Karpas-422 (cell line): Measurements from ENCODE around the gene GLYATL1. TPM values are rescaled to one million over a fixed set of nuclear protein-coding genes. Genes with fewer than 3 reads are reported as not detected.

ENCODE experiments used
- DNase-seq: peaks from one replicate; pipeline ENCODE4 v3.0.0-alpha.2; 2015
- H2AFZ ChIP-seq: fragments of 200-600 bp; sonication (generic); 2 replicates; pipeline ENCODE4 v1.6.1; 2014; ENCODE audit warnings: antibody characterized with exemption, low read length, mixed read lengths
- H3K27ac ChIP-seq: fragments of 200-600 bp; sonication (generic); 2 replicates; pipeline ENCODE4 v1.5.1; 2014; ENCODE audit warnings: mild to moderate bottlenecking, low read length, moderate library complexity
- H3K27me3 ChIP-seq: fragments of 200-600 bp; sonication (generic); 2 replicates; pipeline ENCODE4 v1.6.1; 2014; ENCODE audit warnings: low read length, mixed read lengths
- H3K36me3 ChIP-seq: fragments of 200-600 bp; sonication (generic); 2 replicates; pipeline ENCODE4 v1.6.1; 2014; ENCODE audit warnings: low read length, mixed read lengths; ENCODE audit not compliant: insufficient read depth
- H3K4me1 ChIP-seq: fragments of 200-600 bp; sonication (generic); 2 replicates; pipeline ENCODE4 v1.6.1; 2014; ENCODE audit warnings: mild to moderate bottlenecking, low read length, mixed read lengths
- H3K4me2 ChIP-seq: fragments of 200-600 bp; sonication (generic); 2 replicates; pipeline ENCODE4 v1.6.1; 2014; ENCODE audit warnings: low read length, low read depth, mild to moderate bottlenecking; ENCODE audit not compliant: poor library complexity, severe bottlenecking
- H3K4me3 ChIP-seq: fragments of 200-600 bp; sonication (generic); 2 replicates; pipeline ENCODE4 v1.5.1; 2014; ENCODE audit warnings: mild to moderate bottlenecking, antibody characterized with exemption, low read length, mixed read lengths
- H3K79me2 ChIP-seq: fragments of 200-600 bp; sonication (generic); 2 replicates; pipeline ENCODE4 v1.6.1; 2014; ENCODE audit warnings: mild to moderate bottlenecking, low read length, mixed read lengths
- H3K9ac ChIP-seq: fragments of 200-600 bp; sonication (generic); 2 replicates; pipeline ENCODE4 v1.6.0; 2014; ENCODE audit warnings: low read length
- H3K9me2 ChIP-seq: fragments of 200-600 bp; sonication (generic), shearing (Covaris generic); replicated peaks from 2 replicates; pipeline ENCODE4 v1.6.0; 2014; ENCODE audit warnings: mild to moderate bottlenecking, low read length, moderate library complexity; ENCODE audit not compliant: insufficient read depth
- H3K9me3 ChIP-seq: fragments of 300-700, 200-600 bp; sonication (generic); 2 replicates; pipeline ENCODE4 v1.6.1; 2014; ENCODE audit warnings: low read length, mixed read lengths
- H4K20me1 ChIP-seq: fragments of 200-600 bp; sonication (generic); 2 replicates; pipeline ENCODE4 v1.6.1; 2014; ENCODE audit warnings: mild to moderate bottlenecking, antibody characterized with exemption, low read length, low read depth; ENCODE audit not compliant: insufficient read depth
- total RNA-seq: library from RNA; depleted of rRNA; stranded (reverse); fragments of >200 nt; shearing (Covaris generic); gene quantifications from 2 replicates; pipeline ENCODE4 v1.2.3, GENCODE V29; 2014; ENCODE audit warnings: low replicate concordance

GLYATL1 gene
- total RNA-seq, 1 experiment from 2014 or later: not detected

DNA sequence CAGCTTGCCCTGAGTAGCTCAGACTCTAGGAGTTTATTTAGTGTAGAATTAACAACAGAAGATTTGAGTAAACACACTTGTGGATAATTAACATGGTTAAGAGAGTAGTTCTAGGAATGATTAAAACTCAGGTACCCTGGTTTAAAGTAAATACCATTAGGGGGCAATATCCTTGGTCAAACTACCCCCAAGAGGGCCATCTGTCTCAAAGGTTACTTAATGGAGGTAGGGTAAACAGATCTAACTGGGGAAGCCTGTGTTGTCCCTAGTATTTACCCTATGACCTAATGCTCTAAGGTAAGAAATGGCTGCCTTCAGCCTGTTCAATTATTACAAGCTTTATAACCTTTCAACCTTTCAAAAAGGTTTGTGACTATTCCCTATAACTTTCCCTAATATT is 10.6 kb upstream of the GLYATL1 start:
- Histone ChIP-seq H3K27me3 (no peaks in the 10 kb centered on the region), H4K20me1 (no peaks in the 10 kb centered on the region), H2AFZ (no peak overlapping the region), H3K79me2 (no peaks in the 10 kb centered on the region), H3K27ac (no peak overlapping the region), H3K4me1 (no peaks in the 10 kb centered on the region), H3K4me2 (no peak overlapping the region), H3K9me3 (no peaks in the 10 kb centered on the region), H3K9ac (no peak overlapping the region), H3K36me3 (no peaks in the 10 kb centered on the region), H3K4me3 (no peak overlapping the region), H3K9me2 (no peaks in the 10 kb centered on the region)
- DNase-seq: no peak

DNA sequence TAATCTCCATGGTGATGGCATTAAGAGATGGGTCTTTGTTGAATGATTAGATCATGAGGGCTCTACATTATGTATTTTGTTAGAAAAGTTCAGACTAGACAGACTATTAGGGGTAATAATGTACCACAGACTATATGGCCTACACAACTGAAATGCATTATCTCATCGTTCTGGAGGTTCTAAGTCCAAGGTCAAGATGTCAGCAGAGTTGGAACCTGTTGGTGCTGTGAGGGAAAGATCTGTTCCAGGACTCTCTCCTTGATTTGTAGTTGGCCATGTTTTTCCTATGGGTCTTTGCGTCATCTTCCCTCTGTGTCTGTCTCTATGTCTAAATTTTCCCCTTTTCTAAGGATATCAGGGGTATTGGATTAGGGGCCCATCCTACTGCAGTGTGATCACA is 8.4 kb upstream of the GLYATL1 start:
- no peaks in the 10 kb centered on the region for H3K27me3 ChIP-seq
- H3K36me3 ChIP-seq: no peaks in the 10 kb centered on the region
- H3K4me2 ChIP-seq: no peak overlapping the region
- H3K4me1 ChIP-seq: no peaks in the 10 kb centered on the region
- H3K27ac ChIP-seq: no peak overlapping the region
- no peaks in the 10 kb centered on the region for H3K9me3 ChIP-seq
- H4K20me1 ChIP-seq: no peaks in the 10 kb centered on the region
- H3K9ac ChIP-seq: no peak overlapping the region
- H3K79me2 ChIP-seq: no peaks in the 10 kb centered on the region
- H3K9me2 ChIP-seq: no peaks in the 10 kb centered on the region
- DNase-seq: no peak
- no peak overlapping the region for H2AFZ ChIP-seq
- no peak overlapping the region for H3K4me3 ChIP-seq

DNA sequence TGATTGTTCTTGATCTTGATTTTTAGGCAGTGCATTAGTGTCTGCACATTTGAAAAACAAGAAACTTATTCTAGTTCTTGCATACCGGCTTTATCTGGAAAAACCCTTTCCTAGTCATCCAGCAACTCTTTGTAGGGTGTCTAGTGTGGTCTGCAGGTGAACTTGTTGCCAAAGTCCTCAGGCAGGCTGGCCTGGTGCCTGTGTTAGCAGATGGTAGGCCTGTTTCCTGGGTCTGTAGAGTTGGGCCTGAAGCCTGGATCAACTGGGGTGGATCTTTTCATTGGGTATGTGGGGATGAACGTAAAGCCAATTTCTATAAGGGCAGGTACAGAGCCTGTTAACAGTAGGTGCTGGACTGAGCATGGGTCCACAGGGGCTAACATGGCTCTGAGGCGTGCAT is 5.6 kb upstream of the GLYATL1 start:
- DNase-seq: no peak
- no peak overlapping the region for H3K4me3 ChIP-seq
- no peaks in the 10 kb centered on the region for H3K4me1 ChIP-seq
- H3K27ac ChIP-seq: no peak overlapping the region
- H3K9me2 ChIP-seq: no peaks in the 10 kb centered on the region
- H3K9ac ChIP-seq: no peak overlapping the region
- H3K4me2 ChIP-seq: no peak overlapping the region
- H3K9me3 ChIP-seq: no peaks in the 10 kb centered on the region
- H3K79me2 ChIP-seq: no peaks in the 10 kb centered on the region
- no peak overlapping the region for H2AFZ ChIP-seq
- no peaks in the 10 kb centered on the region for H3K27me3 ChIP-seq
- H3K36me3 ChIP-seq: no peaks in the 10 kb centered on the region
- H4K20me1 ChIP-seq: no peaks in the 10 kb centered on the region

DNA sequence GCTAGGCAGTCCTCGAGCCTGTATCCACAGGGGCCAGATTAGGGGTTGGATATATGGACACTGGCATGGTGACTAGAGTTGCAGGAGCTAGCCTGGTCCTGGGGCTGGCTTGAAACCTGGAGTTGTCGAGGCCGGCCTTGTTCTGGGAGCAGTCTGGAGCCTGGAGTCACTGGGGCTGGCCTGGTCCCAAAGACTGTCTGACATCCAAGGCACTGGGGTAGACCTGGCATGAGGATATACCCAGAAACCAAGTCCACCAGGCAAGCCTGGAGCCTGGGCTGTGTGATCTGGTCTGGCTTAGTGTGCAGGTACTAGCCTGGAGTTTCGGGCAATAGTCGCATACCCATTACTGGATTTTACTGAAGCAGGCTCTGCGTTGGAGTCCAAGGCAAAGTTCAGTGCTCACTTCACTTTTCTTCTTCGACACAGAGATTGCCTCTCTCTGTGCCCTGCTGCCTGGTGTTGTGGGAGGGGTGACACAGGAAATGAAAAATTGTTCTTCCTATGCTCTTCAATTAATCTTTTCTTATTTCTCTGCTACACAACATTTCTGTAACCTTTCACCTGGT is 4.3 kb upstream of the GLYATL1 start:
- no peak overlapping the region for H3K4me3 ChIP-seq
- no peak overlapping the region for H3K4me2 ChIP-seq
- H3K9me3 ChIP-seq: no peaks in the 10 kb centered on the region
- H3K27me3 ChIP-seq: no peaks in the 10 kb centered on the region
- H4K20me1 ChIP-seq: no peaks in the 10 kb centered on the region
- H3K27ac ChIP-seq: no peak overlapping the region
- no peak for DNase-seq
- no peaks in the 10 kb centered on the region for H3K36me3 ChIP-seq
- no peaks in the 10 kb centered on the region for H3K9me2 ChIP-seq
- no peaks in the 10 kb centered on the region for H3K79me2 ChIP-seq
- no peaks in the 10 kb centered on the region for H3K4me1 ChIP-seq
- no peak overlapping the region for H2AFZ ChIP-seq
- H3K9ac ChIP-seq: no peak overlapping the region

DNA sequence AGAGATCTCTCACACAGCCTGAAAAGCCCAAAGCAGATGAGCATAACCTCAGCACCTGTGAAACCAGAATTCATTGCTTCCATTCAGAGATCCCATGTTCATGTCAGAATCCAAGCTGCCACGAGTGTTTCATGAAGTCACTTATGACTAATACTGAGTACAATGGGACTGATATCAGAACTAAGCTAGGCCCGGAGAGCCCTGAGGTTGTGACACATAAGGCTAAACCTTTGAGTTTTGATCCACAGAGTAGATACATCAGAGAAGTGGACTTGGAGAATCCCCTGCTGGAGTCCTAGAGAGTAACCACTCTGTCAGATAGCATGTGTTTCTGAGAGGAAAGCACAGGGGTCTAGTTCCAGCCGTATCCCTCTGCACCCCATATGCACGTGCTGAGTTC is 890 bp upstream of the GLYATL1 start:
- Histone ChIP-seq H3K4me3 (no peak overlapping the region), H3K9me3 (no peaks in the 10 kb centered on the region)

DNA sequence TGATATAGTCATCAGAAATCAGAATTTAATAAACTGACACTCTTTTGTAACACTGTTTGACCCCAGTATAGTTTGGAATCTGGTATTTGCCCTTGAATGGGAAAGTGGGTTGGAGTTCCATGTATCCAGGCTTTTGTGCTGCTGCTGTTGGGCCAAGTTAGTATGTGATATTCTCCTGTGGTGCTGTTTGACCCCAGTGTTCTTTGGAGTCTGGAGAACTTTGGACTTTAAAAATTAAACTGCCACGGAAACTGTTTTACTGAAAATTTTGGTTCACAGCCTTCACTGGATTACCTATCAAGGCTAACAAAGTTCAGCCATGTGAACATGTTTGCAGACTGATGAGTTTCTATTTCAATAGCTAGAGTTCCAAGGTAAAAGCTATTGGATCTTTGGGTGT is 740 bp downstream of the GLYATL1 start:
- H3K79me2 ChIP-seq: no peaks in the 10 kb centered on the region
- H3K27me3 ChIP-seq: no peaks in the 10 kb centered on the region
- no peak overlapping the region for H3K9ac ChIP-seq
- H3K4me1 ChIP-seq: no peaks in the 10 kb centered on the region
- no peaks in the 10 kb centered on the region for H3K9me3 ChIP-seq
- no peaks in the 10 kb centered on the region for H4K20me1 ChIP-seq
- no peak for DNase-seq
- H3K4me2 ChIP-seq: no peak overlapping the region
- no peak overlapping the region for H3K4me3 ChIP-seq
- H3K36me3 ChIP-seq: no peaks in the 10 kb centered on the region
- H3K27ac ChIP-seq: no peak overlapping the region
- H3K9me2 ChIP-seq: no peaks in the 10 kb centered on the region
- H2AFZ ChIP-seq: no peak overlapping the region

More for the DNA sequence above, 890 bp upstream of the GLYATL1 start:
- Histone ChIP-seq H2AFZ (no peak overlapping the region), H3K9ac (no peak overlapping the region), H3K27me3 (no peaks in the 10 kb centered on the region), H3K27ac (no peak overlapping the region), H4K20me1 (no peaks in the 10 kb centered on the region), H3K9me2 (no peaks in the 10 kb centered on the region), H3K4me2 (no peak overlapping the region), H3K79me2 (no peaks in the 10 kb centered on the region), H3K36me3 (no peaks in the 10 kb centered on the region), H3K4me1 (no peaks in the 10 kb centered on the region)
- DNase-seq: no peak

DNA sequence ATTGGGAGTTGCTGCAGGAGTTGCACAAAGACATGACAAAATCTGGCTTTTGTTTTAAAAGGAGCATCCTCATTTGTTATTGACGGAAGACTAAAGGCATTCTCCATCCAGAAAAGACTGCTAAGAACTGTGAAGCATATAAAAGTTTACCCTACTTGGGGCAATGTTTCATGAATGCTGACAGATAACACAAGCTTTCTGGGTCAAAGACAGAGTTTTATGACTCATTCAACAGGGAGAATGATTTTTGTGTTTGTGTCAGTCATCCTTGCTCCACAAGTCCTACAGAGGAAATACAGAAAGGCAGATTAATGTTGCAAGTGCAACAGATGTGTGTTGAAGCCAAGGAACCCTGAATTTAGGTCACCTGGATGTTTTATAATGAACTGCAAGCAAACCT is 2.5 kb downstream of the GLYATL1 start:
- no peaks in the 10 kb centered on the region for H3K4me1 ChIP-seq
- no peaks in the 10 kb centered on the region for H3K36me3 ChIP-seq
- H2AFZ ChIP-seq: no peak overlapping the region
- DNase-seq: no peak
- no peaks in the 10 kb centered on the region for H3K9me2 ChIP-seq
- no peak overlapping the region for H3K27ac ChIP-seq
- no peak overlapping the region for H3K4me3 ChIP-seq
- no peak overlapping the region for H3K9ac ChIP-seq
- H3K79me2 ChIP-seq: no peaks in the 10 kb centered on the region
- H3K4me2 ChIP-seq: no peak overlapping the region
- no peaks in the 10 kb centered on the region for H4K20me1 ChIP-seq
- no peaks in the 10 kb centered on the region for H3K9me3 ChIP-seq
- no peaks in the 10 kb centered on the region for H3K27me3 ChIP-seq

DNA sequence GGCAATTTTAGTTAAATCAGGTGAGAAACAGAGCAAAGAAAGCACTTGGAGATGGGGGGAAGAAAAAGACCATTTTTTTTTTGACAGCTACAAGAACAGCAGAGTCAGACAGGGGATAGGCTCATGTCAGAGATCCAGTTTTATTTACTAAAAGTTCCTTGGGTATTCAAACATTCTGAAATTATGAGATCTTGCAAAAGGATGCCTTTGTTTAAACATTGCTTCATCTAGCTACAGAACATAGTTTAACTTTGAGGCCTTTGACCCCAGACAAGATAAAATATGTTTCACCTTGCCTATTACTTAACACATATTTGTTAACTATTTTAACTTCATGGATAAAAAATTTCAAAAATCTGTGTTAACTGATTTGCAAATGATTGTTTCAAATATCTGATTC is 6.4 kb downstream of the GLYATL1 start:
- Histone ChIP-seq H3K9me2 (no peaks in the 10 kb centered on the region), H2AFZ (no peak overlapping the region), H3K9me3 (no peaks in the 10 kb centered on the region), H3K4me1 (no peaks in the 10 kb centered on the region), H3K79me2 (no peaks in the 10 kb centered on the region), H3K36me3 (no peaks in the 10 kb centered on the region), H3K27ac (no peak overlapping the region), H3K4me2 (no peak overlapping the region), H4K20me1 (no peaks in the 10 kb centered on the region), H3K9ac (no peak overlapping the region), H3K27me3 (no peaks in the 10 kb centered on the region), H3K4me3 (no peak overlapping the region)
- DNase-seq: no peak

DNA sequence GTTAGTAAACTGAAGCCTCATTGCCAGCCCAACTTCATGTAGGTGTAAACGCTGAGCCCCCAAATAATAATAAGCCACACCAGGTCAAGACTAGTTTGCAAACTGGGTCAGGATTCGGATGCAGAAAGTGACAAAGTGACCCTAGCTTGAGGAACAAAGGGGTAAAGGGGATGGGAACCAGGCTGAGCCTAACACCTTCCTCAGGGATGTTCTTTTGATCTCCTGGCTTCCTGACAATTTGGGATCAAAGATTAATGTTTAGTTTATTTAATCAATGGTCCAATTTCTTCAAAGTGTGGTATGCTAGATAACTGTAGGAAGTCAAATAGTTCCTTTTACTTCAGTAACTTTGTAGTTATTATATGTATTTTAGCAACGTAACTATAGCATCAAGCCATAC is 9.9 kb downstream of the GLYATL1 start:
- no peaks in the 10 kb centered on the region for H3K27me3 ChIP-seq
- no peaks in the 10 kb centered on the region for H3K9me2 ChIP-seq
- no peaks in the 10 kb centered on the region for H3K4me1 ChIP-seq
- H4K20me1 ChIP-seq: no peaks in the 10 kb centered on the region
- no peak overlapping the region for H2AFZ ChIP-seq
- no peaks in the 10 kb centered on the region for H3K36me3 ChIP-seq
- H3K79me2 ChIP-seq: no peaks in the 10 kb centered on the region
- no peak overlapping the region for H3K27ac ChIP-seq
- H3K9ac ChIP-seq: no peak overlapping the region
- no peak for DNase-seq
- H3K9me3 ChIP-seq: no peaks in the 10 kb centered on the region
- no peak overlapping the region for H3K4me3 ChIP-seq
- no peak overlapping the region for H3K4me2 ChIP-seq
